ENCODE measurements around the gene SUGCT.

The SUGCT gene

GRCh38 chr7:40095695-40096327 lies 39.0 kb upstream of the SUGCT start:
- TF ChIP-seq YY1 (IDR thresholded peaks at IDR 0.05; ENCODE audit: low read depth) (no peak), EP300 (IDR thresholded peaks at IDR 0.05; ENCODE audit: borderline replicate concordance) (no peak), TAF1 (IDR thresholded peaks at IDR 0.05; ENCODE audit: low read depth) (no peak), TCF12 (IDR thresholded peaks at IDR 0.05; ENCODE audit: low read depth) (no peak), TEAD4 (IDR thresholded peaks at IDR 0.05) (no peak), CEBPB (IDR thresholded peaks at IDR 0.05) (no peak), REST (IDR thresholded peaks at IDR 0.05; ENCODE audit: low read depth) (no peak), FOXM1 (IDR thresholded peaks at IDR 0.05; ENCODE audit: borderline replicate concordance, low read depth) (no peak), RAD21 (IDR thresholded peaks at IDR 0.05; ENCODE audit: low read depth) (no peak), ZBTB7A (IDR thresholded peaks at IDR 0.05; ENCODE audit: low read depth) (no peak), EGR1 (IDR thresholded peaks at IDR 0.05) (no peak), CREB1 (IDR thresholded peaks at IDR 0.05; ENCODE audit: low read depth) (no peak), MAX (IDR thresholded peaks at IDR 0.05) (no peak), NFIC (IDR thresholded peaks at IDR 0.05) (no peak)
- TF ChIP-seq, protein P1, sequence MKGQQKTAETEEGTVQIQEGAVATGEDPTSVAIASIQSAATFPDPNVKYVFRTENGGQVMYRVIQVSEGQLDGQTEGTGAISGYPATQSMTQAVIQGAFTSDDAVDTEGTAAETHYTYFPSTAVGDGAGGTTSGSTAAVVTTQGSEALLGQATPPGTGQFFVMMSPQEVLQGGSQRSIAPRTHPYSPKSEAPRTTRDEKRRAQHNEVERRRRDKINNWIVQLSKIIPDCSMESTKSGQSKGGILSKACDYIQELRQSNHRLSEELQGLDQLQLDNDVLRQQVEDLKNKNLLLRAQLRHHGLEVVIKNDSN (IDR thresholded peaks at IDR 0.05), result no peak

- TF ChIP-seq CEBPB (IDR thresholded peaks at IDR 0.05) (no peak), FOXM1 (IDR thresholded peaks at IDR 0.05; ENCODE audit: borderline replicate concordance, low read depth) (no peak), CREB1 (IDR thresholded peaks at IDR 0.05; ENCODE audit: low read depth) (no peak), TCF12 (IDR thresholded peaks at IDR 0.05; ENCODE audit: low read depth) (no peak), EGR1 (IDR thresholded peaks at IDR 0.05) (no peak), YY1 (IDR thresholded peaks at IDR 0.05; ENCODE audit: low read depth) (no peak), TEAD4 (IDR thresholded peaks at IDR 0.05) (no peak), REST (IDR thresholded peaks at IDR 0.05; ENCODE audit: low read depth) (no peak)
- TF ChIP-seq, protein P1 (IDR thresholded peaks at IDR 0.05), result no peak
Measured at GRCh38 chr7:40097728-40098127, 37.1 kb upstream of the SUGCT start.

- TF ChIP-seq, protein P1 (IDR thresholded peaks at IDR 0.05), result no peak
- TF ChIP-seq TCF12 (IDR thresholded peaks at IDR 0.05; ENCODE audit: low read depth), result no peak
Measured at GRCh38 chr7:40098810-40099209, 36.0 kb upstream of the SUGCT start.

- TF ChIP-seq FOXM1 (IDR thresholded peaks at IDR 0.05; ENCODE audit: borderline replicate concordance, low read depth) (no peak), TEAD4 (IDR thresholded peaks at IDR 0.05) (no peak)
Measured at GRCh38 chr7:40099837-40100236, 35.0 kb upstream of the SUGCT start.

GRCh38 chr7:40101201-40101600 lies 33.6 kb upstream of the SUGCT start:
- TF ChIP-seq CEBPB (IDR thresholded peaks at IDR 0.05), result no peak
- TF ChIP-seq, protein P1 (IDR thresholded peaks at IDR 0.05), result no peak
- TF ChIP-seq TEAD4 (IDR thresholded peaks at IDR 0.05), result no peak
- no peak for TF ChIP-seq TCF12 (IDR thresholded peaks at IDR 0.05; ENCODE audit: low read depth)
- no peak for TF ChIP-seq NFIC (IDR thresholded peaks at IDR 0.05)
- TF ChIP-seq CREB1 (IDR thresholded peaks at IDR 0.05; ENCODE audit: low read depth), result no peak
- TF ChIP-seq RAD21 (IDR thresholded peaks at IDR 0.05; ENCODE audit: low read depth), result no peak
- no peak for TF ChIP-seq MAX (IDR thresholded peaks at IDR 0.05)
- no peak for TF ChIP-seq REST (IDR thresholded peaks at IDR 0.05; ENCODE audit: low read depth)
- no peak for TF ChIP-seq FOXM1 (IDR thresholded peaks at IDR 0.05; ENCODE audit: borderline replicate concordance, low read depth)
- no peak for TF ChIP-seq EGR1 (IDR thresholded peaks at IDR 0.05)
- no peak for TF ChIP-seq YY1 (IDR thresholded peaks at IDR 0.05; ENCODE audit: low read depth)
- TF ChIP-seq EP300 (IDR thresholded peaks at IDR 0.05; ENCODE audit: borderline replicate concordance), result no peak
- no peak for TF ChIP-seq ZBTB7A (IDR thresholded peaks at IDR 0.05; ENCODE audit: low read depth)
- TF ChIP-seq TAF1 (IDR thresholded peaks at IDR 0.05; ENCODE audit: low read depth), result no peak

Data from Ishikawa (cell line).